RCC 7860 (cell line): ENCODE data around the gene TMC6.

Experiments
- DNase-seq: peaks from one replicate; pipeline ENCODE4 v3.0.0-alpha.2; 2015; ENCODE audit warnings: low spot score
- FAIRE-seq: peaks from 2 replicates; lab custom pipeline; 2012; peaks lifted over from hg19 to GRCh38; lab: Jason Lieb, UNC

TMC6 gene

GRCh38 chr17:78137392-78138203 is 9.0 kb upstream of the TMC6 start:
- no peak for DNase-seq
- no peak for FAIRE-seq

- FAIRE-seq (no peak), DNase-seq (no peak)
These were observed 7.4 kb upstream of the TMC6 start for GRCh38 chr17:78135858-78136500.

- FAIRE-seq (no peak), DNase-seq (no peak)
These were observed 6.4 kb upstream of the TMC6 start for GRCh38 chr17:78134899-78135385.

GRCh38 chr17:78133971-78134898 is 5.7 kb upstream of the TMC6 start:
- DNase-seq, result peak; percentile 17

GRCh38 chr17:78133179-78133951 is 4.8 kb upstream of the TMC6 start:
- FAIRE-seq, result no peak
- DNase-seq, result no peak

More at GRCh38 chr17:78133971-78134898, 5.7 kb upstream of the TMC6 start:
- FAIRE-seq, result no peak

- DNase-seq (no peak), FAIRE-seq (no peak)
These were observed 4.2 kb upstream of the TMC6 start for GRCh38 chr17:78132767-78133178.

GRCh38 chr17:78132084-78132676 is 3.6 kb upstream of the TMC6 start:
- no peak for DNase-seq
- FAIRE-seq, result no peak

GRCh38 chr17:78131172-78132083 is 2.9 kb upstream of the TMC6 start:
- no peak for FAIRE-seq
- DNase-seq, result no peak

GRCh38 chr17:78130437-78131101 is 2.0 kb upstream of the TMC6 start, which contains the start of gene TMC8:
TSS of gene TMC8 (plus strand) at chr17:78130771. CDS start at chr17:78131589, 818 bp downstream.
- no peak for FAIRE-seq
- no peak for DNase-seq

GRCh38 chr17:78130090-78130436 is 1.5 kb upstream of the TMC6 start:
- DNase-seq (no peak), FAIRE-seq (no peak)

GRCh38 chr17:78129351-78130089 is 965 bp upstream of the TMC6 start:
- DNase-seq, result no peak
- no peak for FAIRE-seq

GRCh38 chr17:78127888-78128550 is 536 bp downstream of the TMC6 start:
- no peak for DNase-seq
- FAIRE-seq, result no peak

- DNase-seq (no peak), FAIRE-seq (no peak)
These were observed 1.2 kb downstream of the TMC6 start for GRCh38 chr17:78127239-78127887.

GRCh38 chr17:78126895-78127238 is 1.7 kb downstream of the TMC6 start:
- no peak for DNase-seq
- FAIRE-seq, result no peak

- DNase-seq, result no peak
- FAIRE-seq, result no peak
These were observed 2.3 kb downstream of the TMC6 start for GRCh38 chr17:78125976-78126894.
